Measurements from ENCODE around the gene PCSK4. TPM values are rescaled to one million over a fixed set of nuclear protein-coding genes. Genes with fewer than 3 reads are reported as not detected.
"Not testable (repeated sequence)": the region's sequence is repeated elsewhere in the genome, so short reads cannot be mapped to it uniquely, and the experiment has no call there.

Gene PCSK4
- total RNA-seq (1 to 10 TPM in 8 of 10 donors, under 1 TPM in 2; 0.38 to 3.0 (median 1.4) TPM), polyA plus RNA-seq (1 to 10 TPM; 1.1 to 3.9 TPM)
- long read RNA-seq, donor 1: 0 reads
- long read RNA-seq, donor 2, partial matches to known transcripts: 0 of 1 reads
- long read RNA-seq, donor 2, other reads (novel, unspliced or antisense): 1 of 1 reads
- long read RNA-seq, donor 3, partial matches to known transcripts: 1 of 1 reads
- long read RNA-seq, donor 3, other reads (novel, unspliced or antisense): 0 of 1 reads

- TF ChIP-seq, protein P1, sequence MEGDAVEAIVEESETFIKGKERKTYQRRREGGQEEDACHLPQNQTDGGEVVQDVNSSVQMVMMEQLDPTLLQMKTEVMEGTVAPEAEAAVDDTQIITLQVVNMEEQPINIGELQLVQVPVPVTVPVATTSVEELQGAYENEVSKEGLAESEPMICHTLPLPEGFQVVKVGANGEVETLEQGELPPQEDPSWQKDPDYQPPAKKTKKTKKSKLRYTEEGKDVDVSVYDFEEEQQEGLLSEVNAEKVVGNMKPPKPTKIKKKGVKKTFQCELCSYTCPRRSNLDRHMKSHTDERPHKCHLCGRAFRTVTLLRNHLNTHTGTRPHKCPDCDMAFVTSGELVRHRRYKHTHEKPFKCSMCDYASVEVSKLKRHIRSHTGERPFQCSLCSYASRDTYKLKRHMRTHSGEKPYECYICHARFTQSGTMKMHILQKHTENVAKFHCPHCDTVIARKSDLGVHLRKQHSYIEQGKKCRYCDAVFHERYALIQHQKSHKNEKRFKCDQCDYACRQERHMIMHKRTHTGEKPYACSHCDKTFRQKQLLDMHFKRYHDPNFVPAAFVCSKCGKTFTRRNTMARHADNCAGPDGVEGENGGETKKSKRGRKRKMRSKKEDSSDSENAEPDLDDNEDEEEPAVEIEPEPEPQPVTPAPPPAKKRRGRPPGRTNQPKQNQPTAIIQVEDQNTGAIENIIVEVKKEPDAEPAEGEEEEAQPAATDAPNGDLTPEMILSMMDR (IDR thresholded peaks at IDR 0.05): no peak
- whole genome bisulfite sequencing, 2 donors: 0 to 1% methylated on average over 68 to 73 of the region's 74 CpGs
- Histone ChIP-seq H3K27ac (peak within 1 kb of the TSS in 9 of 10 donors; percentile 47 to 75 (median 70)), H3K27me3 (peaks cover 0 to 21% (median 6%) of the 10 kb centered on the region in 7 donors), H3K36me3 (no peaks in the 10 kb centered on the region), H3K9me3 (no peaks in the 10 kb centered on the region), H3K4me1 (peaks cover 3 to 30% (median 14%) of the 10 kb centered on the region in 9 donors), H3K4me3 (peak within 1 kb of the TSS; percentile 13 to 78 (median 62))
- intact Hi-C loops (cut with DNase I): loop anchor here in 2 of 10 donors (1.0 to 2.0 kb wide), 2 partner anchors 11 to 16 kb away; partner anchors contain the start of gene C19orf25 (in 1 of the 2)
- ATAC-seq (peak; percentile 92 to 96 (median 96)), DNase-seq (peak; percentile 98 to 100)
These were observed at the start of gene PCSK4 for GRCh38 chr19:1490311-1491113. Gene PCSK4 (minus strand): TSS chr19:1490350. CDS start chr19:1490346, 4 bp downstream.

DNA sequence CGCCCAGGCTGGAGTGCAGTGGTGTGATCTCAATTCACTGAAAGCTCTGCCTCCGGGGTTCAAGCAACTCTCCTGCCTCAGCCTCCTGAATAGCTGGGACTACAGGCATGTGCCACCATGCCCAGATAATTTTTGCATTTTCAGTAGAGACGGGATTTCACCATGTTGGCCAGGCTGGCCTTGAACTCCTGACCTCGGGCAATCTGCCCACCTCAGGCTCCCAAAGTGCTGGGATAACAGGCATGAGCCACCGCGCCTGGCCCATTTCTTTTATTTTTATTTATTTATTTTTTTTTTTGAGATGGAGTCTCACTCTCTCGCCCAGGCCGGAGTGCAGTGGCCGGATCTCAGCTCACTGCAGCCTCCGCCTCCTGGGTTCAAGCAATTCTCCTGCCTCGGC is 49.6 kb upstream of the PCSK4 start:
- intact Hi-C loops (cut with DNase I): loop anchor here in 4 of 10 donors (5.0 to 10.0 kb wide), 4 partner anchors 125 to 255 kb away; no protein-coding TSS in a partner anchor
- H3K4me3 ChIP-seq, DNase-seq, ATAC-seq, H3K36me3 ChIP-seq, H3K9me3 ChIP-seq: not testable (repeated sequence)
- WGBS, 2 donors: 91% methylated on average over 11 of the region's 11 CpGs
- Histone ChIP-seq H3K27ac (peak overlapping the region in 1 of 10 donors; percentile 58), H3K27me3 (peaks cover 0 to 20% (median 0%) of the 10 kb centered on the region in 7 donors), H3K4me1 (peaks cover 0 to 22% (median 4%) of the 10 kb centered on the region in 9 donors)

DNA sequence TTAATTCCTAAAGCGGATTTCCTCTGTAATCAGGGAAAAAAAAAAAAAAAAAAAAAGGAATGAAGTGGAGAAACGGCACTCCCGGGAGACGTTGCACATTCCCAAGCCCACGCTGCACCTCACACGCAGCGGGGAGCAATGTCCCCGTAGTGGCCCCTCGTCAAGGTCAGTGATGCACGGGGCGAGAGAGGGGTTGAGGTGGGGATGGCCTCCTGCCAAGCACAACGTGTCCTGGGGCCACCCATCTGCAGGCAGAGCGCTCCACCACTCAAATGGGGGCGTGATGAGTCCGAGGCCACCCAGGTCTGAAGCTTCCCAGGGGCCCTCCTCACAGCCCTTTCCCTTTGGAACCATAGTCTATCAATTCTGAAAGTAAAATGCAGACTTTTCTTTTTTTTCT is 48.8 kb upstream of the PCSK4 start:
- peak in 2 of 8 donors; percentile 33 to 37 for ATAC-seq
- Histone ChIP-seq H3K36me3 (no peaks in the 10 kb centered on the region), H3K27ac (no peak overlapping the region), H3K4me3 (no peak overlapping the region), H3K9me3 (no peaks in the 10 kb centered on the region), H3K27me3 (peaks cover 0 to 20% (median 0%) of the 10 kb centered on the region in 7 donors), H3K4me1 (peaks cover 0 to 22% (median 4%) of the 10 kb centered on the region in 9 donors)
- TF ChIP-seq, protein P1 (IDR thresholded peaks at IDR 0.05): no peak
- WGBS, 2 donors: 14 to 22% methylated on average over 15 of the region's 15 CpGs
- intact Hi-C loops (cut with DNase I): no loop called here
- no peak for DNase-seq

DNA sequence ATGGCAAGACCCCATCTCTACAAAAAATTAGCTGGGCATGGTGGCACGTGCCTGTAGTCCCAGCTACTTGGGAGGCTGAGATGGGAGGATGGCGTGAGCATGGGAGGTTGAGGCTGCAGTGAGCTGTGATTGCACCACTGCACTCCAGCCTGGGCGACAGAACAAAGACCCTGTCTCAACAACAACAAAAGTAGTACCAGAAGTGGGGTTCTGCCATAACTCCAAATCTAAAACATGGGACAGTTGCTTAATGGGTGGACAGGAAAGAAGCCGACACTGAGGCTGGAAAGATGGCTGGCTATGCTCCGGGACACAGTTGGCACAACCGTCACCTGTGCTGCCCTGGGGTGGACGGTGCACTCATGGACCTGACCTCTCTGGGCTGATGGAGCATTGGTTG is 45.5 kb upstream of the PCSK4 start:
- H3K27me3 ChIP-seq: peaks cover 0 to 32% (median 2%) of the 10 kb centered on the region in 7 donors
- WGBS, 2 donors: 94 to 95% methylated on average over 7 of the region's 7 CpGs
- intact Hi-C loops (cut with DNase I): not testable (repeated sequence)

DNA sequence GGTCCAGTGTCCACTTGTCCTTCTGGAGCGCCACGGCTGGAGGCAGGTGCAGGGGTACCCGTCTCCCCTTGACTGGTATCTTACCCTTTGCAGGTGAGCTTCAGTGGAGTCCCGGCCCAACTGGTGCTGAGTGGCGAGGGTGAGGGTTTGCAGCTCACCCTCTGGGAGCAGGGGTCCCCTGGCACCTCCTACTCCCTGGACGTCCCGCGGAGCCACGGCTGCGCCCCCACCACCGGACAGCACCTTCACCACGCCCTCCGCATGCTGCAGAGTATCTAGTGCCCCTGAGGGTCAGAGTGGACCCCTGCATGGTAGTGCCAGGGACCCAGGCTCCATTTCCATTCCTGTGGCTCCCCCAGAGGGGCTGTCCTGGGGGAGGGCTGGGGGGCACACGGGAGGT is 44.8 kb upstream of the PCSK4 start:
- no peak for ATAC-seq
- H3K4me1 ChIP-seq: peaks cover 0 to 13% (median 4%) of the 10 kb centered on the region in 9 donors
- H3K27me3 ChIP-seq: peaks cover 0 to 30% (median 5%) of the 10 kb centered on the region in 7 donors
- TF ChIP-seq, protein P1 (IDR thresholded peaks at IDR 0.05): no peak
- intact Hi-C loops (cut with DNase I): no loop called here
- 87% methylated on average over 14 of the region's 14 CpGs for WGBS, 2 donors
- H3K4me3 ChIP-seq: no peak overlapping the region
- DNase-seq: no peak
- H3K36me3 ChIP-seq: no peaks in the 10 kb centered on the region
- H3K9me3 ChIP-seq: no peaks in the 10 kb centered on the region
- no peak overlapping the region for H3K27ac ChIP-seq

More for the DNA sequence above, 45.5 kb upstream of the PCSK4 start:
- peaks cover 0 to 20% (median 4%) of the 10 kb centered on the region in 9 donors for H3K4me1 ChIP-seq
- H3K27ac ChIP-seq, H3K4me3 ChIP-seq, H3K36me3 ChIP-seq, H3K9me3 ChIP-seq, ATAC-seq, DNase-seq: not testable (repeated sequence)
